MM.1S (cell line): ENCODE results near the gene CDH4.

Source experiments
- DNase-seq: peaks from one replicate; pipeline ENCODE4 v3.0.0-alpha.2; 2015
- H2AFZ ChIP-seq: fragments of 300-600 bp; sonication (generic); 2 replicates; pipeline ENCODE4 v1.6.0; 2016; ENCODE audit warnings: antibody characterized with exemption, low read length
- H3F3A ChIP-seq: fragments of 300-600 bp; sonication (generic); 2 replicates; pipeline ENCODE4 v1.6.1; 2016; ENCODE audit warnings: mild to moderate bottlenecking, antibody characterized with exemption, low read length, moderate library complexity, mixed read lengths; ENCODE audit not compliant: insufficient read depth
- H3K27ac ChIP-seq: fragments of 300-600 bp; sonication (generic); 2 replicates; pipeline ENCODE4 v1.5.1; 2016; ENCODE audit warnings: mild to moderate bottlenecking, low read length
- H3K27me3 ChIP-seq: fragments of 300-600 bp; sonication (generic); replicated peaks from 2 replicates; pipeline ENCODE4 v1.6.0; 2016; ENCODE audit warnings: low read length; ENCODE audit not compliant: insufficient read depth
- H3K36me3 ChIP-seq: fragments of 300-600 bp; sonication (generic); replicated peaks from 2 replicates; pipeline ENCODE4 v1.6.1; 2016; ENCODE audit warnings: mild to moderate bottlenecking, low read length, mixed read lengths; ENCODE audit not compliant: insufficient read depth
- H3K4me1 ChIP-seq: fragments of 300-600 bp; sonication (generic); 2 replicates; pipeline ENCODE4 v1.6.1; 2016; ENCODE audit warnings: low read length, mixed read lengths
- H3K4me2 ChIP-seq: fragments of 300-600 bp; sonication (generic); 2 replicates; pipeline ENCODE4 v1.6.0; 2016; ENCODE audit warnings: low read depth, low read length
- H3K4me3 ChIP-seq: fragments of 300-600 bp; sonication (generic); 2 replicates; pipeline ENCODE4 v1.5.1; 2016; ENCODE audit warnings: low read length, mixed read lengths
- H3K79me2 ChIP-seq: fragments of 300-600 bp; sonication (generic); 2 replicates; pipeline ENCODE4 v1.6.1; 2016; ENCODE audit warnings: mixed run types, low read length, mixed read lengths
- H3K9ac ChIP-seq: fragments of 300-600 bp; sonication (generic); 2 replicates; pipeline ENCODE4 v1.6.1; 2016; ENCODE audit warnings: low read length, mixed read lengths
- H3K9me2 ChIP-seq: fragments of 300-600 bp; sonication (generic); replicated peaks from 2 replicates; pipeline ENCODE4 v1.6.1; 2016; ENCODE audit warnings: mild to moderate bottlenecking, low read length, mixed read lengths; ENCODE audit not compliant: insufficient read depth
- H3K9me3 ChIP-seq: fragments of 300-600 bp; sonication (generic); replicated peaks from 2 replicates; pipeline ENCODE4 v1.6.1; 2016; ENCODE audit warnings: mild to moderate bottlenecking, low read length, mixed read lengths; ENCODE audit not compliant: insufficient read depth
- H4K20me1 ChIP-seq: fragments of 300-600 bp; sonication (generic); 2 replicates; pipeline ENCODE4 v1.6.1; 2016; ENCODE audit warnings: mild to moderate bottlenecking, low read length, moderate library complexity, mixed read lengths; ENCODE audit not compliant: insufficient read depth
- CTCF ChIP-seq: fragments of 300-600 bp; sonication (generic); IDR thresholded peaks from 2 replicates; pipeline ENCODE4 v1.5.1; 2016; ENCODE audit warnings: antibody characterized with exemption, low read length, mixed read lengths
- EZH2 ChIP-seq: fragments of 300-600 bp; sonication (generic); optimal IDR thresholded peaks from 2 replicates; pipeline ENCODE3; 2017; ENCODE audit warnings: low read depth, mild to moderate bottlenecking, antibody characterized with exemption, low read length, mixed read lengths
- EZH2phosphoT487 ChIP-seq: fragments of 300-600 bp; sonication (generic); IDR thresholded peaks from 2 replicates; pipeline ENCODE4 v1.6.1; 2018; ENCODE audit warnings: antibody characterized with exemption, low read length

The CDH4 gene

GRCh38 chr20:61570646-61571195 lies 318.7 kb downstream of the CDH4 start:
- H2AFZ ChIP-seq = no peak overlapping the region
- H3K27me3 ChIP-seq = peaks cover 63% of the 10 kb centered on the region
- no peaks in the 10 kb centered on the region for H3K9me2 ChIP-seq
- H3K4me1 ChIP-seq = no peaks in the 10 kb centered on the region
- H3K4me2 ChIP-seq = no peak overlapping the region
- no peak overlapping the region for H3K27ac ChIP-seq
- no peaks in the 10 kb centered on the region for H3K79me2 ChIP-seq
- TF ChIP-seq EZH2 (no peak), EZH2phosphoT487 (no peak), CTCF (no peak)
- H3K9ac ChIP-seq = no peak overlapping the region
- H3K36me3 ChIP-seq = no peaks in the 10 kb centered on the region
- no peaks in the 10 kb centered on the region for H3K9me3 ChIP-seq
- no peak for DNase-seq
- no peak overlapping the region for H3K4me3 ChIP-seq
- no peaks in the 10 kb centered on the region for H4K20me1 ChIP-seq
- H3F3A ChIP-seq = no peaks in the 10 kb centered on the region

GRCh38 chr20:61571221-61571620 lies 319.2 kb downstream of the CDH4 start:
- TF ChIP-seq EZH2phosphoT487 (no peak), CTCF (no peak), EZH2 (no peak)
- Histone ChIP-seq H2AFZ (no peak overlapping the region), H3K9ac (no peak overlapping the region), H3K27me3 (peaks cover 63% of the 10 kb centered on the region), H4K20me1 (no peaks in the 10 kb centered on the region), H3K36me3 (no peaks in the 10 kb centered on the region), H3K9me3 (no peaks in the 10 kb centered on the region), H3K79me2 (no peaks in the 10 kb centered on the region), H3K4me1 (no peaks in the 10 kb centered on the region), H3K27ac (no peak overlapping the region), H3K4me2 (no peak overlapping the region), H3K9me2 (no peaks in the 10 kb centered on the region), H3K4me3 (no peak overlapping the region), H3F3A (no peaks in the 10 kb centered on the region)
- DNase-seq = no peak

GRCh38 chr20:61571916-61572711 lies 320.1 kb downstream of the CDH4 start:
- no peak overlapping the region for H3K4me3 ChIP-seq
- H3K9me2 ChIP-seq = no peaks in the 10 kb centered on the region
- TF ChIP-seq EZH2 = no peak
- TF ChIP-seq CTCF = no peak
- TF ChIP-seq EZH2phosphoT487 = no peak
- H3K36me3 ChIP-seq = no peaks in the 10 kb centered on the region
- no peak for DNase-seq
- H3K27me3 ChIP-seq = peaks cover 55% of the 10 kb centered on the region
- H3K27ac ChIP-seq = no peak overlapping the region
- H3K9me3 ChIP-seq = no peaks in the 10 kb centered on the region
- no peak overlapping the region for H3K4me2 ChIP-seq
- H3K4me1 ChIP-seq = no peaks in the 10 kb centered on the region
- H3K9ac ChIP-seq = no peak overlapping the region
- H4K20me1 ChIP-seq = no peaks in the 10 kb centered on the region
- no peaks in the 10 kb centered on the region for H3F3A ChIP-seq
- H2AFZ ChIP-seq = no peak overlapping the region
- no peaks in the 10 kb centered on the region for H3K79me2 ChIP-seq
